Ovary (tissue), 1 donor: Measurements from ENCODE around the gene FTO.

Experiments
- EP300 ChIP-seq: sonication (generic); formaldehyde crosslinking; IDR thresholded peaks from one replicate; pipeline ENCODE4 v1.6.1; 2017; ENCODE audit warnings: antibody characterized with exemption
- POLR2A ChIP-seq: fragments of 450-650 bp; IDR thresholded peaks from one replicate; pipeline ENCODE4 v1.6.1; 2017; ENCODE audit warnings: antibody characterized with exemption, mild to moderate bottlenecking, moderate library complexity

GRCh38 chr16:53852678-53853077 lies 148.7 kb downstream of the FTO start:
- no peak for TF ChIP-seq EP300
- no peak for TF ChIP-seq POLR2A
